ENCODE data around the gene PLXNA4.

DNA sequence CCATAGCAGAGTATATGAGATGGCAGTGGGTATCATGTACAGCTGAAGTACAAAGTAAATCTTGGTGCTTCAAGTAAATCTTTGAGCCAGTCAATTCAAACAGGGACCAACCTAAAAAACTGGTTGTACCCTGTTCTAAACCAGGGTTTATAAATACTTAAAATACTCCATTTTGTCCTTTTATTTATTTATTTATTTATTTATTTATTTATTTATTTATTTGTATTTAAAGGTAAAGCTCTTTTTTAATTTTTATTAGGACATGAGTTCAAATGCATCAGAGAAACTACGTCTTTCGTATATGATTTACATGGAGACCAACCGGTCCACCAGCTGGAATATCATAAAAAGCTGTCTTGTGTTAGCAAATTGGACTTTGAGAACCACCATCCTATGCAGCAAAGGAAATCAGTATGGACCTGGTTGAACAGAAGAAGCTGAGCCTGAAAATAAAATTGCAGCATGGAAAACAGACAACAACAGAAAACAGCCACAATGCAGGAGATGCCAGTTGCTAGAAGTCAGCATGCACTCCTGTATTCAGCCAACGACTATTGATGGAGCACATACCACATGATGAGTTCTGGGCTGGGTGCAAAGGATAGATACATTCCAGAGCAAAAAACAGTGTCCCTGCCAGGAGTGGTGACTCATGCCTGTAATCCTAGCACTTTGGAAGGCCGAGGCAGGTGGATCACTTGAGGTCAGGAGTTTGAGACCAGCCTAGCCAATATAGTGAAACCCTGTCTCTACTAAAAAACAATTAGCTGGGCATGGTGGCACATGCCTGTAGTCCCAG, 60.0 kb downstream of the PLXNA4 start:
- TF ChIP-seq SIN3A (IDR thresholded peaks at IDR 0.05; ENCODE audit: borderline replicate concordance, insufficient read depth, low read length): no peak
- TF ChIP-seq, protein P1, sequence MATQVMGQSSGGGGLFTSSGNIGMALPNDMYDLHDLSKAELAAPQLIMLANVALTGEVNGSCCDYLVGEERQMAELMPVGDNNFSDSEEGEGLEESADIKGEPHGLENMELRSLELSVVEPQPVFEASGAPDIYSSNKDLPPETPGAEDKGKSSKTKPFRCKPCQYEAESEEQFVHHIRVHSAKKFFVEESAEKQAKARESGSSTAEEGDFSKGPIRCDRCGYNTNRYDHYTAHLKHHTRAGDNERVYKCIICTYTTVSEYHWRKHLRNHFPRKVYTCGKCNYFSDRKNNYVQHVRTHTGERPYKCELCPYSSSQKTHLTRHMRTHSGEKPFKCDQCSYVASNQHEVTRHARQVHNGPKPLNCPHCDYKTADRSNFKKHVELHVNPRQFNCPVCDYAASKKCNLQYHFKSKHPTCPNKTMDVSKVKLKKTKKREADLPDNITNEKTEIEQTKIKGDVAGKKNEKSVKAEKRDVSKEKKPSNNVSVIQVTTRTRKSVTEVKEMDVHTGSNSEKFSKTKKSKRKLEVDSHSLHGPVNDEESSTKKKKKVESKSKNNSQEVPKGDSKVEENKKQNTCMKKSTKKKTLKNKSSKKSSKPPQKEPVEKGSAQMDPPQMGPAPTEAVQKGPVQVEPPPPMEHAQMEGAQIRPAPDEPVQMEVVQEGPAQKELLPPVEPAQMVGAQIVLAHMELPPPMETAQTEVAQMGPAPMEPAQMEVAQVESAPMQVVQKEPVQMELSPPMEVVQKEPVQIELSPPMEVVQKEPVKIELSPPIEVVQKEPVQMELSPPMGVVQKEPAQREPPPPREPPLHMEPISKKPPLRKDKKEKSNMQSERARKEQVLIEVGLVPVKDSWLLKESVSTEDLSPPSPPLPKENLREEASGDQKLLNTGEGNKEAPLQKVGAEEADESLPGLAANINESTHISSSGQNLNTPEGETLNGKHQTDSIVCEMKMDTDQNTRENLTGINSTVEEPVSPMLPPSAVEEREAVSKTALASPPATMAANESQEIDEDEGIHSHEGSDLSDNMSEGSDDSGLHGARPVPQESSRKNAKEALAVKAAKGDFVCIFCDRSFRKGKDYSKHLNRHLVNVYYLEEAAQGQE (IDR thresholded peaks at IDR 0.05; ENCODE audit: insufficient read depth in 1 of 2, low read depth in 2 of 2, low read length in 2 of 2): no peak
- TF ChIP-seq TAF1 (IDR thresholded peaks at IDR 0.05; ENCODE audit: borderline replicate concordance, insufficient read depth, low read length): no peak
